ENCODE results near the gene ANKRD13D.

ANKRD13D gene

GRCh38 chr11:67261640-67261945 is 27.5 kb upstream of the ANKRD13D start:
- no peak overlapping the region for H3K27ac ChIP-seq
- DNase-seq (ENCODE audit: low read depth, low spot score) = no peak

DNA sequence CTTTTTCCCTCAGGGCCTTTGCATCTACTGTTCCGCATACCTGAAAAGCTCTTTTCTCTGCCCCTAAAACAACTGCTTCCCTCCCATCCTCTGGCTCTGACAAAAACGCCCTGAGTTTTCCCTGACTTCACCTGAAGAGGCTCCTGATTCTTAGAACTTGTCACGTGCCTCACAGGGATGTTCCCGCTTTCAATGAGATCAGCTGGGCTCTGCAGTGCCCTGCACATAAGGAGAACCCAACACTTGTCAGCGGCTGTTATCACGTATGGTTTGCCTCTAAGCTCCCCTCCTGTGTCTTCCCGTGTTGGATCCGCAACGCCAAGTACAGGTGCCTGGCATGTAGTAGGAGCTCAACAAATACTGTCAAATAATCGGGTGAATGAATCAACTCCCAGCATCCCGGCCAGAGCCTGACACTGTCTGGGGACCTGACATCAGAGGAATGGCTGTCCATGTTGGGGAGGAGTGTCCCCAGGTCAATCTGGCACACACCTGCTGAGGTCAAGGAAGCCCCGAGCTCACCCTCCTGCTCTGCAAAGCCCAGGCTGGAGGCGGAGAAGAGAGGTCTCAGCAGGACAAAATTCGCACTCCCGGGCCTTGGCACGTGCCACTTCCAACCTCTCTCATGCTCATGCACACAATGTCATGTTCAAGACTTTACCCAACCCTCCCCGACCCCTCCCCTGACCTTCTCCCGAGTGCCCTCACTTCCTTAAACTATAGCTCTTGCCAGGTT is 27.0 kb upstream of the ANKRD13D start:
- DNase-seq (ENCODE audit: low read depth, low spot score) = no peak

GRCh38 chr11:67262731-67263675 is 26.1 kb upstream of the ANKRD13D start:
- peak overlapping the region; percentile 69 for H3K27ac ChIP-seq
- no peak for DNase-seq (ENCODE audit: low read depth, low spot score)

More for the DNA sequence above, 27.0 kb upstream of the ANKRD13D start:
- no peak overlapping the region for H3K27ac ChIP-seq

DNA sequence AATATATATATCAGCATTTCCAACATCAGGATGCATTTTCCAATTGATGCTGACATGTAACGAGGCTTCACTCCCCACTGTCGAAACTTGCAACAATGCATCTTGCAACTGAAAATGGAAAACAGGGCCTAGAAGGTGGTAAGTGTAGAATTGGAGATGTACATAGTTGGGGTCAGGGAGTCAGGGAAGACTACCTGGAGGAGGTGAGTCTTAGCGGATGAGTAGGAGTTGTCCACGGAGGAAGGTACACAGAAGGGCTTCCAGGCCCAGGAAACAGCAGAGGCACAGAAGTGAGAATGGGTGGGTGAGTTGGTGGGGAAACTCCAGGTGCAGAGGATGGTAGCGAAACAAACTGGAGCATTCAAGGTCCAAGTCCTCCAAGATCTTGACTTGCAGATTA is 24.8 kb upstream of the ANKRD13D start:
- peak overlapping the region; percentile 32 for H3K27ac ChIP-seq

GRCh38 chr11:67264877-67265632 is 24.0 kb upstream of the ANKRD13D start:
- H3K27ac ChIP-seq = peak overlapping the region; percentile 32
- DNase-seq (ENCODE audit: low read depth, low spot score) = no peak

More for the DNA sequence above, 24.8 kb upstream of the ANKRD13D start:
- no peak for DNase-seq (ENCODE audit: low read depth, low spot score)

DNA sequence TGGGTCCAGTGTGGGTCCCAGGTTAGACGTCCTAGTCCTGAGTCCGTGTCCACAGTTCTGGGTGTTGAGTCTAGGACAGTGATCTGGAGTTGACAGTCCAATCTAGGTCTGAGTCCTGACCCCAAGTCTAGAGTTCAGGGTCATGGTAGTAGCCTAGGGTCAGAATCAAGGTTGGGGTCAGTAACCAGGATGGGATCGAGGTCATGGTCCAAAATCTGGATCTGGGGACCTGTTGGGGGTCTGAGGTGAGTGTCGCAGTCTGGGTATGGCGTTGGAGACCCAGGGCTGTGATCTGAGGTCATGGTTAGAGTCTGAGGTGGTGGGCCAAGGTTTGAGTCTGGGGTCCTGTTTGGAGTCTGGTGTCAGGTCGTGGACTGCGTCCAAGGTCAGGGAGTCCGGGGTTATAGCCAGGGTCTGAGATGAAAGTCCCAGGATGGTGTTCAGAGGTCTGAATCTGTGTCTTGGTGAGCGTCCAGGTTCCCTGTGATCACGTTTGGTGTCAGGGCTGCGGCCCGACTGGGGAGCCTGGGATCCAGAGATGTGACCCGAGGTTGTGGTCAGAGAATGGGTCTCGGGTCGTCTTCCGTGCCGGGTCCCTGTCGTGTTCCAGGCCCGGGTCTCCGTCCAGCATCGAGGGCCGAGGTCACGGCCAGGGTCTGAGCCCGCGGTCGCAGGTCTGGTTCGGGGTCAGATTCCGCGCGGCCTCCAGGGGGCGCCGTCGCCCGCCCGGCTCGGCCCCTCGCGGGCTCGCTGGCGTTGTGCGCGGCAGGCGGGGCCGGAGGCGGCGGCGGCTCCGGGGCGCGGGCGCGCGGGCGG is 23.3 kb upstream of the ANKRD13D start:
- H3K27ac ChIP-seq = peak overlapping the region; percentile 66
- no peak for DNase-seq (ENCODE audit: low read depth, low spot score)

DNA sequence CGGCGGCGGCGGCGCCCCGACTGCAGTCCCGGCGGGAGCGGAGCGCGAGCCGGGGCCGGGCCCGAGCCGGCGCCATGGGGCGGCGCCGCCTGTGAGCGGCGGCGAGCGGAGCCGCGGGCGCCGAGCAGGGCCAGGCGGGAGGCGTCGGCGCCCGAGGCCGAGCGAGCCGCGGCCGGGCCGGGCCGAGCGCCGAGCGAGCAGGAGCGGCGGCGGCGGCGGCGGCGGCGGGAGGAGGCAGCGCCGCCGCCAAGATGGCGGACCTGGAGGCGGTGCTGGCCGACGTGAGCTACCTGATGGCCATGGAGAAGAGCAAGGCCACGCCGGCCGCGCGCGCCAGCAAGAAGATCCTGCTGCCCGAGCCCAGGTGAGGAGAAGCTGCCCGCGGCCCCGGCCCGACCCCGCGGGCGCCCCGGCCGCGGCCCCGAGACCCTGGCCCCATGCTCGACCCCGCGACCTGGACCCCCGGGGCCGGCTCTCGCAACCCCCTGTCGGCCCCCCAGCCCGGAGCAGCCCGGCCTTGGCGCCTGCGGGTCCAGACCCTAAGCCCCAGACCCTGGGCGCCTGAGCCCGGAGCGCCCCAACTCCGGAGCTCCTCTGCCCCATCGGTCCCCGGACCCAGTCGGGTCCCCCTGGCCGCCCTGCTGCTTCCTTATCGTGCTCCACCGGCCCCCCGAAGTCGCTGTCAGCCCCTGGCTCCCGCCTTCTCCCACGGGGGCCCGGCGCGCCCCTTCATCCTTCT is 22.5 kb upstream of the ANKRD13D start, which contains the start of gene GRK2:
Gene GRK2, plus strand, starts transcription at position 25 of the 739 bp plus-strand sequence. Its CDS starts 227 bp downstream, at position 252.
- DNase-seq (ENCODE audit: low read depth, low spot score) = no peak
- H3K27ac ChIP-seq = peak within 1 kb of the TSS; percentile 66

DNA sequence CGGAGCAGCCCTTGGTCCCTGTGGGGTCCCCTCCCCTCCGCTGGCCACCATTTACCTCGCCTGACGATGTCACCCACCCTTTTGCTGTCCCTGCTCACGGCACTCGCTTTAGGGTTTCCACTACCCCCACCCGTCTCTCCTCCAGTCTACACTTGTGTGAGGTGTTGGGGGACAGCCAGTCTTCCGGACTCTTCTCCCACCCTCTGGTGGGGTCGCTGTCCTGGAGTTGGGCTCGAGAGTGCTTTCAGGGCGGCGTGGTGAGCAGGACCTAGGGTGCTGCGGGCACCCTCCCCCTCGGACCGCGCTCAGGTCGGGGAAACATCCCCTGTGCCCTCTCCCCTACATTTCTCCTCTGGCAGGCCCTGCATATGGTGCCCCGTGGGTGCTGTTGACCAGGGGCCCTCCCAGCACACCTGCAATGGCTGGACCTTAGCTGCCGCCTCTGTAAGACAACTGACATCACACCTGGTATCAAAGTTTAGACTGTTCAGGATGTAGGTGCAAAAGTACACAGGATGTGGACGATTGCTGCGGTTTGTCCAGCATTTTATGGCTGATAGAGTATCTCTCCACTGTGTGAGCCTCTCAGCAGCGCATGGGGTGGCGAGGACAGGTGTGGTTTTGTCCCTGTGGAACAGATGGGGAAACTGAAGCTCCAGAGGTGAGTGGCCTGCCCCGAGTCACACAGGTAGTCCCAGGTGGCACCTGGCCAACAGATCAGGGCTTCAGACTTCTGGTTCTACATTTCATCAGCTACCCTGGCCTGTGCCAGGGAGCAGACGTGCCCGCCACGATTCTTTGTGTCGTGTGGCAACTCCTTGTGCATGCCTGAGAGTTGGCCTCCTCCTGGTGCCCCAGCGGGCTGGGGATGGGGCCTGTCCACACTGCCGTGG is 21.7 kb upstream of the ANKRD13D start:
- DNase-seq (ENCODE audit: low read depth, low spot score) = no peak
- peak overlapping the region; percentile 66 for H3K27ac ChIP-seq

- no peak for DNase-seq (ENCODE audit: low read depth, low spot score)
- peak overlapping the region; percentile 66 for H3K27ac ChIP-seq
These were observed 20.8 kb upstream of the ANKRD13D start for GRCh38 chr11:67268081-67268961.

- no peak overlapping the region for H3K27ac ChIP-seq
- DNase-seq (ENCODE audit: low read depth, low spot score) = no peak
These were observed 20.2 kb upstream of the ANKRD13D start for GRCh38 chr11:67268962-67269268.

- H3K27ac ChIP-seq = peak overlapping the region; percentile 52
- DNase-seq (ENCODE audit: low read depth, low spot score) = no peak
These were observed 19.5 kb upstream of the ANKRD13D start for GRCh38 chr11:67269401-67270255.

DNA sequence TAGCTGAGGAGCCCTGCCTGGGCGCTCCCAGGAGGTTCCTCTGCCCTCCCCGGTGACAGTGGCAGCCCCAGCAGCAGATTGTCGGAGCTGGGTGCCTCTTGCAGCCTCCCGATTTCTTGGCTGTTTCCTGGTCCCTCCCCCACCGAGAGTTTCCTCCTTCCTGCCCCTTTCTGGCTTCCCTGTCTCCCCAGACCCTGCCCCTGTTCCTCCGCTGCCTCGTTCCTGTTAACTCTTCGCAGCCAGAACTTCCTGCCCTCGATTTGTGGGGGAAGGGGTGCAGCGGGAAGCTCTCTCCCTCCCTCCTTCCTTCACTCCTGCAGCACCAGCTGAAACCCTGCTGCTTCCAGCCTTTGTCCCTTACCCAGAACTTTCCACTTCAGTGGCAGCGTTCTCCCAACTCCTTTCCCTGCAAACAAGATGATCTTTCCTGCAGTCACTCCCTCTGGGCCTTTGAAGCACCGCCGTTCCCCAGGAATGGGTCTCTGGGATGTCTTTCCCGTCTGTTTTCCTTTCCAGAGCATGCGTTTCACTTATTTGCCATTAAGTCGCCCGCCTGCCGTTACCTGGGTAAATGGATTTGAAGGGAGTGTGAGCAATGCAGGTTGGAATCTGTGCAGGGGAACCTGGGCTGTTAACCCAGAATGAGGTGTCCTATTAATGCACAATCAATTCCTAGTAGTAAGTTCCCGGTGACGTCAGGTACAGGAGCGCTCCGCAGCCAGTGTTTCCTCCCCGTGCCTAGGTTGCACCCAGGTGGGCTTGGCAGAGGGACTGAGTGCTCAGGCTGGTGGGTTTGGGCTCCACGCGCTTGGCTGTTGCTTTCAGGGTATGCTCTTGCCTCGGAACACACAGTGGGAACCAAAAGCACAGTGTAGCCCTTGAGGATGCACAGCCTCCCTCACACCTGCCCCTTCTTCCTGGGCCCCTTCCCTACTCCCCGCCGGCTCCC is 18.6 kb upstream of the ANKRD13D start:
- H3K27ac ChIP-seq = peak overlapping the region; percentile 52
- no peak for DNase-seq (ENCODE audit: low read depth, low spot score)

DNA sequence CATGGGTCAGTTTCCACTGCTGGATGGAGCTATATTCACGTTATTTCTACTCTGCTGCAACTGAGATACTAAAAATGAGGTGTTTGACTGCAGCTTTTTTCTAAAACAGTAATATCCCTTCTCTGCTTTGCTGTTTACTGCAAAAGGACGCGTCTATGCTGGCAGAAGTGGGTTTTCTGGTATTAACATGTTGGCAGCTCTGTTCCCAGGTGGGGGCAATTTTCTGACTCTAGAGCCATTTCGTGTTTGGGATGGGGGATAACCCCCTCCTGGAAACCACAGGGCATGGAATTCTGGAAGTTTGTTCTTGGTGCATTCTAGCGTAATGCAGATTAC is 17.9 kb upstream of the ANKRD13D start:
- DNase-seq (ENCODE audit: low read depth, low spot score) = no peak
- no peak overlapping the region for H3K27ac ChIP-seq

DNA sequence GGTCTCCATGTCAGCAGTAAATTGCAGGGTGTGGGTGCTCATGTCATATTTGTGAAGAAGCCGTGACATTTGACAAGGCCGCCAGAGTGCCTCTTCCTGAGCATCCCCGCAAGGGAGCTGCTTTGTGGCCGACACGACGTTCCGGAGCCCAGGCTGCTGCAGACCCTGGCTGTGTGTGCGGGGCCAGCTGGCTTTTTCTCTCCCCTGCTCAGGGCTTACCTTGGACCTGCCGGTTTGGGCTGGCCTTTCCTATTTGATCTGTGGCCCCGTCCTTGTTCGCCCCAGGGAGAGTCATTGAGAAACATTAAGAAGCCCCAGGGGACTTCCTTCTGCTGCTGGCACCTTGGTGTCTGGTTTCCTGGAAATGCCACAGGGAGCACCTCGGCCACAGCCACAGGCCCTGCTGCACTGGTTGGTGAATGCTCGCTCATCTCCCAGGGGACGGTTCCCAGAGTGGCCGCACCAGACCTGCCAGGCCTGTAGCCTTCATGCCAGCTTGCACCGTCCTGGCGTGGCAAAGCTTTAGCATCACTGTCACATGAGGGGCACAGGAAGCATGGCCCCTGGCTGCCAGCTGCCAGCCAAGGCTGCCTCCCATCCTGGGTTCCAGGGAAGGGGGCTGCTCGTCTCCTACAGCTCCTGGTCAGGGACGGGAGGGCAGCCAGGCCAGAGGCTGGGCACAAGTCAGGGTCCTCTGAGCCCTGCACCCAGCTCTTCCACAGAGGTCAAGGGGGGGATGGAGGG is 17.4 kb upstream of the ANKRD13D start:
- DNase-seq (ENCODE audit: low read depth, low spot score) = no peak
- no peak overlapping the region for H3K27ac ChIP-seq

Data from epithelial cell of prostate (primary cell).